SK-N-SH treated with all-trans-retinoic acid at 6 μM for 48 hours (cell line): ENCODE measurements around the gene NUTM2A.
"Not testable (repeated sequence)": the region's sequence is repeated elsewhere in the genome, so short reads cannot be mapped to it uniquely, and the experiment has no call there.

Experiments used
- ARNTL ChIP-seq: fragments of 450-650 bp; formaldehyde crosslinking; IDR thresholded peaks from 2 replicates; pipeline ENCODE4 v1.5.0; 2020; ENCODE audit warnings: low read depth, mild to moderate bottlenecking, moderate library complexity, borderline replicate concordance
- BACH2 ChIP-seq: fragments of 250-450 bp; sonication (Bioruptor Pico); IDR thresholded peaks from 2 replicates; pipeline ENCODE4 v1.9.0; 2021; ENCODE audit warnings: mild to moderate bottlenecking, borderline replicate concordance
- CSDC2 ChIP-seq: fragments of 250-450 bp; sonication (Bioruptor Pico); IDR thresholded peaks from 2 replicates; pipeline ENCODE4 v1.5.0; 2020; ENCODE audit warnings: mild to moderate bottlenecking, moderate library complexity
- ESRRG ChIP-seq: fragments of 250-450 bp; sonication (Bioruptor Pico); IDR thresholded peaks from 2 replicates; pipeline ENCODE4 v1.6.1; 2021; ENCODE audit warnings: mild to moderate bottlenecking
- OSR1 ChIP-seq: fragments of 250-450 bp; sonication (Bioruptor Pico); IDR thresholded peaks from 2 replicates; pipeline ENCODE4 v1.8.0; 2022; ENCODE audit warnings: moderate library complexity, mild to moderate bottlenecking, inconsistent platforms
- TCF4 ChIP-seq: fragments of 250-450 bp; sonication (Bioruptor Pico); IDR thresholded peaks from 2 replicates; pipeline ENCODE4 v1.8.0; 2021; ENCODE audit warnings: mild to moderate bottlenecking, moderate library complexity, borderline replicate concordance
- ZFP3 ChIP-seq: fragments of 250-450 bp; sonication (Bioruptor Pico); IDR thresholded peaks from 2 replicates; pipeline ENCODE4 v1.5.0; 2020; ENCODE audit warnings: mild to moderate bottlenecking, moderate library complexity
- ZFP30 ChIP-seq: fragments of 450-650 bp; formaldehyde crosslinking; IDR thresholded peaks from 2 replicates; pipeline ENCODE4 v1.5.0; 2022; ENCODE audit warnings: mild to moderate bottlenecking, moderate library complexity
- TF ChIP-seq, protein P1 (sequence below): fragments of 250-450 bp; sonication (Bioruptor Pico); IDR thresholded peaks from 2 replicates; pipeline ENCODE4 v1.8.0; 2020; ENCODE audit warnings: mild to moderate bottlenecking, moderate library complexity, borderline replicate concordance
- TF ChIP-seq, protein P2 (sequence below): fragments of 250-450 bp; sonication (Bioruptor Pico); IDR thresholded peaks from 2 replicates; pipeline ENCODE4 v1.5.0; 2020; ENCODE audit warnings: mild to moderate bottlenecking, moderate library complexity
- TF ChIP-seq, protein P3 (sequence below): fragments of 250-450 bp; sonication (Bioruptor Pico); IDR thresholded peaks from 2 replicates; pipeline ENCODE4 v1.8.0; 2021; ENCODE audit warnings: low read depth, mild to moderate bottlenecking, moderate library complexity, borderline replicate concordance
- TF ChIP-seq, protein P4 (sequence below): fragments of 250-450 bp; sonication (Bioruptor Pico); IDR thresholded peaks from 2 replicates; pipeline ENCODE4 v1.5.1; 2021; ENCODE audit warnings: mild to moderate bottlenecking, moderate library complexity
- TF ChIP-seq, protein P5 (sequence below): fragments of 250-450 bp; sonication (Bioruptor Pico); IDR thresholded peaks from 2 replicates; pipeline ENCODE4 v1.5.1; 2020; ENCODE audit warnings: low read depth, mild to moderate bottlenecking, moderate library complexity

DNA sequence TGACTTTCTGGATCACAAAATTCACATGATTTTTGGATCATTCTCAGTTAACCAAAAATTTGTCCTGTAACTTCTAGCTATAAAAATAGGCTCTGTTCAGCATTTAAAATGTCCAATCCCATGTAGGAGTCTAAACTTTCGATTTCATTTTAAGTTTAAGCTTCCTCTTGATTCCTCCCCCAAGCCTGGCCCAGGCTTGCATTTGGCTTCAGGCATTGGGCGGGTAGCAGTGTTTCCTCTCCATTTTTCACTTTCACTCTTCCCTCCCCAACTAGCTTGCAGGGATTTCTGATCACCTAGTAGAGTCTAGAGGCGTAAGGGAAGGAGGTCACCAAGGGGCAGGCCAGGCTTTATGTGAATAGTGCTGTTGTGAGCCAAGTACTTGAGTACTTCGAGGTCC lies 20.4 kb upstream of the NUTM2A start:
- not testable (repeated sequence) for TF ChIP-seq ZFP3 (CRISPR knock-in tag); BACH2 (CRISPR knock-in tag); ESRRG (CRISPR knock-in tag); OSR1; ARNTL (CRISPR knock-in tag); ZFP30 (CRISPR knock-in tag); CSDC2; TCF4 (CRISPR knock-in tag)
- TF ChIP-seq, protein P1, sequence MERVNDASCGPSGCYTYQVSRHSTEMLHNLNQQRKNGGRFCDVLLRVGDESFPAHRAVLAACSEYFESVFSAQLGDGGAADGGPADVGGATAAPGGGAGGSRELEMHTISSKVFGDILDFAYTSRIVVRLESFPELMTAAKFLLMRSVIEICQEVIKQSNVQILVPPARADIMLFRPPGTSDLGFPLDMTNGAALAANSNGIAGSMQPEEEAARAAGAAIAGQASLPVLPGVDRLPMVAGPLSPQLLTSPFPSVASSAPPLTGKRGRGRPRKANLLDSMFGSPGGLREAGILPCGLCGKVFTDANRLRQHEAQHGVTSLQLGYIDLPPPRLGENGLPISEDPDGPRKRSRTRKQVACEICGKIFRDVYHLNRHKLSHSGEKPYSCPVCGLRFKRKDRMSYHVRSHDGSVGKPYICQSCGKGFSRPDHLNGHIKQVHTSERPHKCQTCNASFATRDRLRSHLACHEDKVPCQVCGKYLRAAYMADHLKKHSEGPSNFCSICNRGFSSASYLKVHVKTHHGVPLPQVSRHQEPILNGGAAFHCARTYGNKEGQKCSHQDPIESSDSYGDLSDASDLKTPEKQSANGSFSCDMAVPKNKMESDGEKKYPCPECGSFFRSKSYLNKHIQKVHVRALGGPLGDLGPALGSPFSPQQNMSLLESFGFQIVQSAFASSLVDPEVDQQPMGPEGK (CRISPR knock-in tag) = not testable (repeated sequence)
- TF ChIP-seq, protein P2, sequence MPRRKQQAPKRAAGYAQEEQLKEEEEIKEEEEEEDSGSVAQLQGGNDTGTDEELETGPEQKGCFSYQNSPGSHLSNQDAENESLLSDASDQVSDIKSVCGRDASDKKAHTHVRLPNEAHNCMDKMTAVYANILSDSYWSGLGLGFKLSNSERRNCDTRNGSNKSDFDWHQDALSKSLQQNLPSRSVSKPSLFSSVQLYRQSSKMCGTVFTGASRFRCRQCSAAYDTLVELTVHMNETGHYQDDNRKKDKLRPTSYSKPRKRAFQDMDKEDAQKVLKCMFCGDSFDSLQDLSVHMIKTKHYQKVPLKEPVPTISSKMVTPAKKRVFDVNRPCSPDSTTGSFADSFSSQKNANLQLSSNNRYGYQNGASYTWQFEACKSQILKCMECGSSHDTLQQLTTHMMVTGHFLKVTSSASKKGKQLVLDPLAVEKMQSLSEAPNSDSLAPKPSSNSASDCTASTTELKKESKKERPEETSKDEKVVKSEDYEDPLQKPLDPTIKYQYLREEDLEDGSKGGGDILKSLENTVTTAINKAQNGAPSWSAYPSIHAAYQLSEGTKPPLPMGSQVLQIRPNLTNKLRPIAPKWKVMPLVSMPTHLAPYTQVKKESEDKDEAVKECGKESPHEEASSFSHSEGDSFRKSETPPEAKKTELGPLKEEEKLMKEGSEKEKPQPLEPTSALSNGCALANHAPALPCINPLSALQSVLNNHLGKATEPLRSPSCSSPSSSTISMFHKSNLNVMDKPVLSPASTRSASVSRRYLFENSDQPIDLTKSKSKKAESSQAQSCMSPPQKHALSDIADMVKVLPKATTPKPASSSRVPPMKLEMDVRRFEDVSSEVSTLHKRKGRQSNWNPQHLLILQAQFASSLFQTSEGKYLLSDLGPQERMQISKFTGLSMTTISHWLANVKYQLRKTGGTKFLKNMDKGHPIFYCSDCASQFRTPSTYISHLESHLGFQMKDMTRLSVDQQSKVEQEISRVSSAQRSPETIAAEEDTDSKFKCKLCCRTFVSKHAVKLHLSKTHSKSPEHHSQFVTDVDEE (CRISPR knock-in tag) = not testable (repeated sequence)
- TF ChIP-seq, protein P3, sequence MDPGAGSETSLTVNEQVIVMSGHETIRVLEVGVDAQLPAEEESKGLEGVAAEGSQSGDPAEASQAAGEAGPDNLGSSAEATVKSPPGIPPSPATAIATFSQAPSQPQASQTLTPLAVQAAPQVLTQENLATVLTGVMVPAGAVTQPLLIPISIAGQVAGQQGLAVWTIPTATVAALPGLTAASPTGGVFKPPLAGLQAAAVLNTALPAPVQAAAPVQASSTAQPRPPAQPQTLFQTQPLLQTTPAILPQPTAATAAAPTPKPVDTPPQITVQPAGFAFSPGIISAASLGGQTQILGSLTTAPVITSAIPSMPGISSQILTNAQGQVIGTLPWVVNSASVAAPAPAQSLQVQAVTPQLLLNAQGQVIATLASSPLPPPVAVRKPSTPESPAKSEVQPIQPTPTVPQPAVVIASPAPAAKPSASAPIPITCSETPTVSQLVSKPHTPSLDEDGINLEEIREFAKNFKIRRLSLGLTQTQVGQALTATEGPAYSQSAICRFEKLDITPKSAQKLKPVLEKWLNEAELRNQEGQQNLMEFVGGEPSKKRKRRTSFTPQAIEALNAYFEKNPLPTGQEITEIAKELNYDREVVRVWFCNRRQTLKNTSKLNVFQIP (CRISPR knock-in tag) = not testable (repeated sequence)
- TF ChIP-seq, protein P4, sequence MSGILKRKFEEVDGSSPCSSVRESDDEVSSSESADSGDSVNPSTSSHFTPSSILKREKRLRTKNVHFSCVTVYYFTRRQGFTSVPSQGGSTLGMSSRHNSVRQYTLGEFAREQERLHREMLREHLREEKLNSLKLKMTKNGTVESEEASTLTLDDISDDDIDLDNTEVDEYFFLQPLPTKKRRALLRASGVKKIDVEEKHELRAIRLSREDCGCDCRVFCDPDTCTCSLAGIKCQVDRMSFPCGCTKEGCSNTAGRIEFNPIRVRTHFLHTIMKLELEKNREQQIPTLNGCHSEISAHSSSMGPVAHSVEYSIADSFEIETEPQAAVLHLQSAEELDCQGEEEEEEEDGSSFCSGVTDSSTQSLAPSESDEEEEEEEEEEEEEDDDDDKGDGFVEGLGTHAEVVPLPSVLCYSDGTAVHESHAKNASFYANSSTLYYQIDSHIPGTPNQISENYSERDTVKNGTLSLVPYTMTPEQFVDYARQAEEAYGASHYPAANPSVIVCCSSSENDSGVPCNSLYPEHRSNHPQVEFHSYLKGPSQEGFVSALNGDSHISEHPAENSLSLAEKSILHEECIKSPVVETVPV (CRISPR knock-in tag) = not testable (repeated sequence)
- TF ChIP-seq, protein P5, sequence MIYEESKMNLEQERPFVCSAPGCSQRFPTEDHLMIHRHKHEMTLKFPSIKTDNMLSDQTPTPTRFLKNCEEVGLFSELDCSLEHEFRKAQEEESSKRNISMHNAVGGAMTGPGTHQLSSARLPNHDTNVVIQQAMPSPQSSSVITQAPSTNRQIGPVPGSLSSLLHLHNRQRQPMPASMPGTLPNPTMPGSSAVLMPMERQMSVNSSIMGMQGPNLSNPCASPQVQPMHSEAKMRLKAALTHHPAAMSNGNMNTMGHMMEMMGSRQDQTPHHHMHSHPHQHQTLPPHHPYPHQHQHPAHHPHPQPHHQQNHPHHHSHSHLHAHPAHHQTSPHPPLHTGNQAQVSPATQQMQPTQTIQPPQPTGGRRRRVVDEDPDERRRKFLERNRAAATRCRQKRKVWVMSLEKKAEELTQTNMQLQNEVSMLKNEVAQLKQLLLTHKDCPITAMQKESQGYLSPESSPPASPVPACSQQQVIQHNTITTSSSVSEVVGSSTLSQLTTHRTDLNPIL = not testable (repeated sequence)
